GM21576 (cell line): ENCODE measurements around the gene PSMD3.
"Not testable (repeated sequence)": the region's sequence is repeated elsewhere in the genome, so short reads cannot be mapped to it uniquely, and the experiment has no call there.

ENCODE experiments used
- ATAC-seq: cut with Tn5 transposase; IDR thresholded peaks from one replicate; pipeline ENCODE4 v1.9.1; 2021; ENCODE audit warnings: mild to moderate bottlenecking, moderate library complexity; ENCODE audit not compliant: unreplicated experiment

Gene PSMD3

GRCh38 chr17:39980351-39981206, at the start of gene PSMD3:
Gene PSMD3 (plus strand): TSS chr17:39980807. CDS start chr17:39980971, 164 bp downstream.
- peak; percentile 87 for ATAC-seq

- ATAC-seq: no peak
These were observed 46.7 kb upstream of the PSMD3 start for GRCh38 chr17:39933912-39934311.

GRCh38 chr17:39934324-39934723, 46.3 kb upstream of the PSMD3 start:
- no peak for ATAC-seq

- ATAC-seq: no peak
These were observed 44.7 kb upstream of the PSMD3 start for GRCh38 chr17:39935909-39936308.

- no peak for ATAC-seq
These were observed 43.2 kb upstream of the PSMD3 start for GRCh38 chr17:39937447-39937846.

GRCh38 chr17:39938140-39938869, 42.3 kb upstream of the PSMD3 start:
- ATAC-seq: no peak

GRCh38 chr17:39939106-39939505, 41.5 kb upstream of the PSMD3 start:
- no peak for ATAC-seq

- no peak for ATAC-seq
These were observed 40.8 kb upstream of the PSMD3 start for GRCh38 chr17:39939588-39940419.

GRCh38 chr17:39943702-39944392, 36.8 kb upstream of the PSMD3 start:
- ATAC-seq: no peak

- ATAC-seq: no peak
These were observed 36.3 kb upstream of the PSMD3 start for GRCh38 chr17:39944393-39944711.

- no peak for ATAC-seq
These were observed 33.9 kb upstream of the PSMD3 start for GRCh38 chr17:39946551-39947330.

GRCh38 chr17:39948489-39948828, 32.1 kb upstream of the PSMD3 start:
- not testable (repeated sequence) for ATAC-seq

GRCh38 chr17:39949028-39949427, 31.6 kb upstream of the PSMD3 start:
- ATAC-seq: no peak

- ATAC-seq: no peak
These were observed 29.7 kb upstream of the PSMD3 start for GRCh38 chr17:39950871-39951348.

GRCh38 chr17:39951924-39952679, 28.5 kb upstream of the PSMD3 start:
- ATAC-seq: no peak

- peak; percentile 64 for ATAC-seq
These were observed 27.7 kb upstream of the PSMD3 start for GRCh38 chr17:39952680-39953470.

GRCh38 chr17:39953471-39953888, 27.1 kb upstream of the PSMD3 start:
- ATAC-seq: no peak

GRCh38 chr17:39954876-39955275, 25.7 kb upstream of the PSMD3 start:
- no peak for ATAC-seq
